Esophagus muscularis mucosa (tissue), 4 donors: ENCODE results near the gene AUNIP. TPM values are rescaled to one million over a fixed set of nuclear protein-coding genes. Genes with fewer than 3 reads are reported as not detected.
A peak's percentile ranks its signal among the peaks of the same experiment; 100 is the strongest.

Source experiments
- DNase-seq: peaks from one replicate; pipeline ENCODE4 v3.0.0-alpha.2; 2017; ENCODE audit errors: extremely low spot score
- H3K27ac ChIP-seq, 4 donors: fragments of 200-600 bp; sonication (generic); replicated peaks in 1 of 4; 1 replicate in 3 of 4; 2 replicates in 1 of 4; pipeline ENCODE4 v1.5.1; 2016 to 2019; ENCODE audit warnings: mild to moderate bottlenecking in 1 of 4
- H3K27me3 ChIP-seq, 4 donors: fragments of 200-600 bp; sonication (generic); one replicate each; pipeline versions ENCODE4 v1.5.1 to v1.6.0; 2016 to 2019
- H3K36me3 ChIP-seq, 4 donors: fragments of 200-600 bp; sonication (generic); one replicate each; pipeline ENCODE4 v1.5.1; 2016 to 2019
- H3K4me1 ChIP-seq, 4 donors: fragments of 200-600 bp; sonication (generic); one replicate each; pipeline ENCODE4 v1.5.1; 2016 to 2019
- H3K4me3 ChIP-seq, 4 donors: fragments of 200-600 bp; sonication (generic); 1 replicate in 2 of 4; 2 replicates in 2 of 4; pipeline ENCODE4 v1.5.1; 2016 to 2019; ENCODE audit warnings: mild to moderate bottlenecking in 4 of 4, moderate library complexity in 1 of 4
- H3K9me3 ChIP-seq, 4 donors: fragments of 200-600 bp; sonication (generic); 1 replicate in 3 of 4; 2 replicates in 1 of 4; pipeline ENCODE4 v1.5.1; 2016 to 2019
- EP300 ChIP-seq: sonication (generic); formaldehyde crosslinking; IDR thresholded peaks from one replicate; pipeline ENCODE4 v1.6.1; 2017; ENCODE audit warnings: antibody characterized with exemption
- POLR2A ChIP-seq: fragments of 450-650 bp; IDR thresholded peaks from one replicate; pipeline ENCODE4 v1.6.1; 2017; ENCODE audit warnings: antibody characterized with exemption, moderate library complexity, mild to moderate bottlenecking, low read depth
- POLR2AphosphoS5 ChIP-seq, 2 donors: sonication (generic); formaldehyde crosslinking; IDR thresholded peaks; one replicate each; pipeline ENCODE4 v1.6.1; 2017; ENCODE audit warnings: antibody characterized with exemption in 2 of 2
- WGBS: methylation state at CpG from one replicate; pipeline ENCODE4 v1.1.5; 2018; 5-methylcytosine and 5-hydroxymethylcytosine counted together
- intact Hi-C: fragments of 100-400 bp; cut with DNase I; formaldehyde crosslinking; loops from one replicate; pipeline ENCODE4 v1.15.1; 2023
- total RNA-seq, 4 donors: library from RNA; depleted of rRNA; stranded (reverse); fragments of >200 nt; gene quantifications; one replicate each; pipeline versions ENCODE4 v1.1.0 to v1.2.1, GENCODE V29; 2016
- TF ChIP-seq, protein P1 (sequence below), 3 experiments: fragments of 200-600 bp in 2 of 3; fragments of 450-650 bp in 1 of 3; sonication (generic) in 2 of 3; IDR thresholded peaks; one replicate each; pipeline ENCODE4 v1.5.1; 2017 to 2019; ENCODE audit warnings: antibody characterized with exemption in 3 of 3, mild to moderate bottlenecking in 2 of 3, moderate library complexity in 1 of 3

Gene AUNIP
- total RNA-seq, 4 donors from 2014 or later = not detected

DNA sequence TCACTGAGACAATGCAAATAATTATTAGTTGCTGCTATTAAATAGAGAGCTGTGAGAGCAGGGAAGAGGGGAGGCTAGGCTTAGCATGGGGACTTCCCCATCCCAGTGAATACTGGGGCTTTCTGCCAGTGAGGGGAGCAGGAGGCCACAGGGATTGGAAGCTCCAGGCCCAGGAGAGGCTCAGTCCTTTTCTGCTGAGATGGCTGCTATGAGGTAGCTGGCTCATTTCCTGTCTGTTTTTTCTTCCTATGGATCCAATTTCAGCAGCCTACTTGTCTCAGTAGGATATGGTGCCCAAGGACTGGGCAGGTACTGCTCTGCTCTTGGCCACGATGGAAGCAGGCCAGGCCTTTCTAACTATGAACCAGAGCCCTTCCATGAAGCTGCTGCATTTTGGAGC is 37.0 kb upstream of the AUNIP start:
- H3K4me1 ChIP-seq = peaks cover 10 to 37% (median 34%) of the 10 kb centered on the region in 4 donors
- no peaks in the 10 kb centered on the region for H3K9me3 ChIP-seq
- WGBS = 73% methylated on average over 1 of the region's 1 CpG
- H3K36me3 ChIP-seq = peaks cover 0 to 28% (median 11%) of the 10 kb centered on the region in 4 donors
- no peaks in the 10 kb centered on the region for H3K27me3 ChIP-seq
- no peak overlapping the region for H3K27ac ChIP-seq
- no peak overlapping the region for H3K4me3 ChIP-seq
- intact Hi-C loops = loop anchor here (5.0 kb wide), 1 partner anchor 74 kb away; no protein-coding TSS in a partner anchor
- TF ChIP-seq, protein P1, sequence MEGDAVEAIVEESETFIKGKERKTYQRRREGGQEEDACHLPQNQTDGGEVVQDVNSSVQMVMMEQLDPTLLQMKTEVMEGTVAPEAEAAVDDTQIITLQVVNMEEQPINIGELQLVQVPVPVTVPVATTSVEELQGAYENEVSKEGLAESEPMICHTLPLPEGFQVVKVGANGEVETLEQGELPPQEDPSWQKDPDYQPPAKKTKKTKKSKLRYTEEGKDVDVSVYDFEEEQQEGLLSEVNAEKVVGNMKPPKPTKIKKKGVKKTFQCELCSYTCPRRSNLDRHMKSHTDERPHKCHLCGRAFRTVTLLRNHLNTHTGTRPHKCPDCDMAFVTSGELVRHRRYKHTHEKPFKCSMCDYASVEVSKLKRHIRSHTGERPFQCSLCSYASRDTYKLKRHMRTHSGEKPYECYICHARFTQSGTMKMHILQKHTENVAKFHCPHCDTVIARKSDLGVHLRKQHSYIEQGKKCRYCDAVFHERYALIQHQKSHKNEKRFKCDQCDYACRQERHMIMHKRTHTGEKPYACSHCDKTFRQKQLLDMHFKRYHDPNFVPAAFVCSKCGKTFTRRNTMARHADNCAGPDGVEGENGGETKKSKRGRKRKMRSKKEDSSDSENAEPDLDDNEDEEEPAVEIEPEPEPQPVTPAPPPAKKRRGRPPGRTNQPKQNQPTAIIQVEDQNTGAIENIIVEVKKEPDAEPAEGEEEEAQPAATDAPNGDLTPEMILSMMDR (IDR thresholded peaks at IDR 0.05) = no peak
- TF ChIP-seq POLR2A = no peak
- no peak for TF ChIP-seq EP300
- TF ChIP-seq POLR2AphosphoS5 (IDR thresholded peaks at IDR 0.05) = no peak
- DNase-seq = no peak

DNA sequence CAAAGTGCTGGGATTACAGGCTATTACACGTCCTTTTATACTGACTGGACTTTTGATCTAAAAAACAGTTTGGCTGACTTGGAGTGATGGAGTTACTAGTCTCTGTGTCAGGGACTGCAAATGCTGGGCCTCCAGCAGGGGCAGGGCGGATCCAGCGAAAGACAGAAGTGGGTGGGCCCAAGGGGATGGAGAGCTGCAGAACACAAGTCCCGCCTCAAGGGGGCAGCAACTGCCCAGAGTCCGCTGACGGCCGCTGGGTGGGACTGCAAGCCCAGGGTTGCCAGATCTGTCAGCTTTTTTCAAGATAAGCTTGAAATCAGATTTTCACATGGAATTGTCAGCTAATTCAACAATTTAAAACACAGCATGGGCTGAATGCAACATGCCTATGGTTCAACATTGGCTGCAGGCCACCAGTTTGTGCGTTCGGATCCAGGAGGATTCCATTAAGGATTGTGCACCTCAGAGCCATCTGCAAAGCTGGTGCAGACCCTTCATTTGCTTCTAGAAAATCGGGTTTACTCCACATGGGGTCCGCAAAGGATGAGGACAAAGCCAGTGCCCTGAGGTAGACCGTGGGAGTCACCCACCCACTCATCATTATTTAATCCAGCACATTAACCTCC is 36.2 kb upstream of the AUNIP start:
- no peaks in the 10 kb centered on the region for H3K9me3 ChIP-seq
- intact Hi-C loops = loop anchor here (2.0 to 5.0 kb wide), 2 partner anchors 73 to 103 kb away; partner anchors contain the start of gene PAFAH2
- WGBS = 10% methylated on average over 12 of the region's 12 CpGs
- TF ChIP-seq POLR2AphosphoS5 (IDR thresholded peaks at IDR 0.05) (peak; percentile 31 to 83), EP300 (no peak), POLR2A (no peak)
- TF ChIP-seq, protein P1 (IDR thresholded peaks at IDR 0.05) = peak; percentile 98 to 99 (median 99)
- no peaks in the 10 kb centered on the region for H3K27me3 ChIP-seq
- H3K36me3 ChIP-seq = peaks cover 0 to 20% (median 7%) of the 10 kb centered on the region in 4 donors
- peak overlapping the region in 2 of 4 donors; percentile 22 to 60 for H3K27ac ChIP-seq
- H3K4me1 ChIP-seq = peaks cover 10 to 39% (median 37%) of the 10 kb centered on the region in 4 donors
- DNase-seq = peak; percentile 95
- H3K4me3 ChIP-seq = peak overlapping the region in 2 of 4 donors; percentile 9 to 17

DNA sequence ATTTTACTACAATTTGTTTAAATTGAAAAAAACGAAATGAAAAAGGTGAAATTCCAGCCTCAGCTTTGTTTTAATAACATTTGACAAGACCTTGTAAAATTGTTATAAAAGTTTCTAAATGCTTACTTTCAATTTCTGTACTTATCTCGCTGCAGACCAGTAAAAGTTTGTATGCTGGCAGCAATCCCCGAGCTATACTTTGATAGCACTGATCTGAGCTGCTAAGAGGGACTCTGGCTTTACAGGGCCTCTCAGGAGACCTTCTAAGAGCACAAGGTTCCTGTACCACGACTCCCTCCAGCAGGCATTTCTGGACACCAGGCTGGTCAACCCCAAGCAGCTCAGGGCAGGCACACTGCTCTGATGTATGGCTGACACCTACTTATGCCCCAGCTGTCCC is 33.9 kb upstream of the AUNIP start:
- intact Hi-C loops = no loop called here
- DNase-seq = no peak

DNA sequence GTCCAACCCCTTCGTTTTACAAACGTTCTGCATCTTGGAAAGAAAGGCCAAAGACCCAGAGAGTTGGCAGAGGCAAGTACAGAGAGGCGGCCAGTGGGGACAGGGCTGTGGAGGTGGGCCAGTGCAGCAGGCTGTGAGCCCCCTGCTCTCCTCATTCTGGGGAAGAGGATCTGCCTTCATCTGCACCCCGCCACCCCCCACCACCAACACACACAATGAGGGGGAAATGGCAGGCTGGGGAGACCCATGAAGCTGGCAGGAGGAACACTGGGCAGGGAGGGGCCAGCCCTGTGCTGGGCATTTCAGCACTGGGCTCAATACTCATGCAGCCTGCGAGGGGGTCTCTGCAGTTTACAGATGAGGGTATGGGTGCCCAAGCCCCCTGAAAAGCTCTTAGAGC is 32.3 kb upstream of the AUNIP start:
- peak overlapping the region; percentile 15 to 91 (median 79) for H3K27ac ChIP-seq
- no peaks in the 10 kb centered on the region for H3K9me3 ChIP-seq
- H3K4me1 ChIP-seq = peaks cover 10 to 39% (median 37%) of the 10 kb centered on the region in 4 donors
- H3K27me3 ChIP-seq = no peaks in the 10 kb centered on the region
- 72% methylated on average over 5 of the region's 5 CpGs for WGBS
- no peaks in the 10 kb centered on the region for H3K36me3 ChIP-seq
- DNase-seq = no peak
- H3K4me3 ChIP-seq = no peak overlapping the region
- intact Hi-C loops = no loop called here
- TF ChIP-seq, protein P1 (IDR thresholded peaks at IDR 0.05) = no peak
- TF ChIP-seq POLR2A = no peak
- no peak for TF ChIP-seq EP300

More for the DNA sequence above, 33.9 kb upstream of the AUNIP start:
- peak overlapping the region; percentile 78 to 91 (median 82) for H3K27ac ChIP-seq
- H3K27me3 ChIP-seq = no peaks in the 10 kb centered on the region
- peaks cover 0 to 4% (median 0%) of the 10 kb centered on the region in 4 donors for H3K36me3 ChIP-seq
- no peak overlapping the region for H3K4me3 ChIP-seq
- no peaks in the 10 kb centered on the region for H3K9me3 ChIP-seq
- 54% methylated on average over 3 of the region's 4 CpGs for WGBS
- peaks cover 10 to 39% (median 37%) of the 10 kb centered on the region in 4 donors for H3K4me1 ChIP-seq
- TF ChIP-seq EP300 (no peak), POLR2AphosphoS5 (IDR thresholded peaks at IDR 0.05) (no peak), POLR2A (no peak)
- TF ChIP-seq, protein P1 (IDR thresholded peaks at IDR 0.05) = no peak
